H1 (cell line): Measurements from ENCODE around the gene ATP2C1.

Source experiments
- CTCF ChIP-seq, 3 experiments: IDR thresholded peaks; 1 replicate in 2 of 3; 2 replicates in 1 of 3; pipeline versions ENCODE4 v1.5.1 to v1.6.1; 2011; ENCODE audit warnings: low read length in 3 of 3, mild to moderate bottlenecking in 3 of 3, inconsistent platforms in 2 of 3, low read depth in 1 of 3, moderate library complexity in 1 of 3; ENCODE audit not compliant: insufficient read depth in 1 of 3; ENCODE audit errors: control extremely low read depth in 1 of 3
- EGR1 ChIP-seq: IDR thresholded peaks from 2 replicates; pipeline ENCODE4 v1.6.1; 2011; ENCODE audit warnings: low read depth, low read length, borderline replicate concordance
- EP300 ChIP-seq, 2 experiments: IDR thresholded peaks; 1 replicate in 1 of 2; 2 replicates in 1 of 2; pipeline ENCODE4 v1.6.1; 2011 to 2012; ENCODE audit warnings: low read depth in 2 of 2, low read length in 2 of 2, mild to moderate bottlenecking in 2 of 2, borderline replicate concordance in 1 of 2, inconsistent platforms in 1 of 2, moderate library complexity in 1 of 2
- JUND ChIP-seq: IDR thresholded peaks from 2 replicates; pipeline ENCODE4 v1.6.1; 2011; ENCODE audit warnings: mild to moderate bottlenecking, improper control_type of control experiment, low read length
- POLR2A ChIP-seq, 2 experiments: IDR thresholded peaks; 1 replicate in 1 of 2; 2 replicates in 1 of 2; pipeline ENCODE4 v1.6.1; 2011; ENCODE audit warnings: low read depth in 2 of 2, low read length in 2 of 2, mild to moderate bottlenecking in 2 of 2; ENCODE audit errors: control extremely low read depth in 1 of 2
- POLR2AphosphoS5 ChIP-seq: IDR thresholded peaks from 2 replicates; pipeline ENCODE4 v1.6.1; 2011; ENCODE audit warnings: low read depth, low read length
- RNF2 ChIP-seq: fragments of 200-900, 300-1000 bp; sonication (generic); IDR thresholded peaks from 2 replicates; pipeline ENCODE4 v1.7.1; 2016; ENCODE audit warnings: borderline replicate concordance, low read depth, mild to moderate bottlenecking, antibody characterized with exemption, low read length; ENCODE audit not compliant: poor library complexity, severe bottlenecking; ENCODE audit errors: missing control alignments
- SP1 ChIP-seq: IDR thresholded peaks from 2 replicates; pipeline ENCODE4 v1.6.1; 2011; ENCODE audit warnings: low read depth, low read length
- SP2 ChIP-seq: IDR thresholded peaks from 2 replicates; pipeline ENCODE4 v1.6.1; 2012; ENCODE audit warnings: mild to moderate bottlenecking, low read length, inconsistent platforms
- YY1 ChIP-seq: IDR thresholded peaks from 2 replicates; pipeline ENCODE4 v1.6.1; 2011; ENCODE audit warnings: low read depth, mild to moderate bottlenecking, low read length
- ZNF274 ChIP-seq: IDR thresholded peaks from 2 replicates; pipeline ENCODE4 v1.7.0; 2012; ENCODE audit warnings: low read length, borderline replicate concordance; ENCODE audit errors: extremely low read depth

GRCh38 chr3:131048030-131048429 is 154.1 kb downstream of the ATP2C1 start:
- TF ChIP-seq SP1 (no peak), CTCF (IDR thresholded peaks at IDR 0.05; ENCODE audit: control extremely low read depth in 1 of 3, insufficient read depth in 1 of 3, low read depth in 1 of 3, low read length in 3 of 3) (no peak), YY1 (no peak), POLR2A (IDR thresholded peaks at IDR 0.05; ENCODE audit: control extremely low read depth in 1 of 2, low read depth in 2 of 2, low read length in 2 of 2) (no peak), EP300 (IDR thresholded peaks at IDR 0.05; ENCODE audit: borderline replicate concordance in 1 of 2, low read depth in 2 of 2, low read length in 2 of 2) (no peak), POLR2AphosphoS5 (no peak), ZNF274 (no peak), JUND (no peak), RNF2 (no peak), SP2 (no peak), EGR1 (no peak)
